ENCODE data around the gene NOP16. TPM values are rescaled to one million over a fixed set of nuclear protein-coding genes. Genes with fewer than 3 reads are reported as not detected.

The NOP16 gene
- total RNA-seq, 1 experiment from 2014 or later, result 103 TPM

DNA sequence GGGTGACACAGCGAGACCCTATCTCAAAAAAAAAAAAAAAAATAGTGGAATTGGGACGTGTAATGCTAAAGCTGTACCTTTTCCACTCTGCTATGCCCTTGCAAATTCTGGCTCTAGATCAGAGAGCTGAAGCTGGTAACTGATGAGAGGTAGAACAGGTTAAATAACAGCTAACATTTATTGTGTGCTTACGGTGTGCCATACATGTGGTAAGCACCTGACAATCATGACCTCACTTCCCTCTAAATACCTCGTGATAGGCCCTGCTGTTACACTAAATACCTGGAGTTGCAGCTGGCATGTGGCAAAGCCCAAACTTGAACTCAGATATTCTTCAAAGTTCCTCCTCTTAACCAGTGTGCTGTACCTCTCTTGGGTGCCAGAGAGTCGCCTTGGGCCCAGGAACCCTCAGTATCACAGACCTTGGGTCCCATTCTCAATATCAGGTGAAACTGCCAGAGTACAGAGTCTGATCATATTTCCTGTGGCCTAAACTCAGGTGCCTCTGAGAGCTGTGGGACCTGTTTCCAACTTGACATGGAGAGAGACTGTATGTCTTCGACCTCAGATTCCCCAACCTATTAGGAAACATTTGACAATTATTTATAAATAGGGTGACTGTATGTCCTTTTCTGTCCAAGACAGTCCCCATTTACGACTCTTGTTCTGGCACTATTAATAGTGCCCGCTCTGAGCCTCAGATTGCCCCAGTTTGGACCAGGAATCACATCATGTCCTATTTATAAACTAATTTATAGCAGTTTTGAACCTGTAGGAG, 18.3 kb downstream of the NOP16 start:
- POLR2A ChIA-PET (ENCODE audit: unreplicated experiment), result no interaction called here
- Histone ChIP-seq H3K9me2 (replicated peaks; ENCODE audit: low read length) (no peaks in the 10 kb centered on the region), H3K79me2 (ENCODE audit: low read length) (no peaks in the 10 kb centered on the region), H2AFZ (ENCODE audit: low read length) (no peak overlapping the region), H3F3A (ENCODE audit: low read length, unreplicated experiment) (no peaks in the 10 kb centered on the region), H3K9me3 (ENCODE audit: low read length) (no peaks in the 10 kb centered on the region), H3K36me3 (ENCODE audit: low read depth, low read length) (no peaks in the 10 kb centered on the region), H3K4me2 (ENCODE audit: low read length) (no peak overlapping the region), H3K27me3 (ENCODE audit: low read length) (no peaks in the 10 kb centered on the region), H3K4me3 (ENCODE audit: low read length) (no peak overlapping the region), H3K27ac (ENCODE audit: low read length) (no peak overlapping the region), H3K9ac (ENCODE audit: low read length) (no peak overlapping the region), H4K20me1 (ENCODE audit: low read length) (no peaks in the 10 kb centered on the region), H3K4me1 (ENCODE audit: insufficient read depth, low read length) (no peaks in the 10 kb centered on the region)
- CTCF ChIA-PET, result no interaction called here
- ATAC-seq, result no peak
- BruUV-seq (replicated peaks), result no TSS peak
- DNase-seq, result no peak
- intact Hi-C loops (cut with micrococcal nuclease), result no loop called here
- TF ChIP-seq EZH2 (IDR thresholded peaks at IDR 0.05; ENCODE audit: low read length, unreplicated experiment) (no peak), EZH2phosphoT487 (IDR thresholded peaks at IDR 0.05; ENCODE audit: borderline replicate concordance, low read length) (no peak), CTCF (conservative IDR thresholded peaks at IDR 0.05; ENCODE audit: low read depth, low read length) (no peak)

DNA sequence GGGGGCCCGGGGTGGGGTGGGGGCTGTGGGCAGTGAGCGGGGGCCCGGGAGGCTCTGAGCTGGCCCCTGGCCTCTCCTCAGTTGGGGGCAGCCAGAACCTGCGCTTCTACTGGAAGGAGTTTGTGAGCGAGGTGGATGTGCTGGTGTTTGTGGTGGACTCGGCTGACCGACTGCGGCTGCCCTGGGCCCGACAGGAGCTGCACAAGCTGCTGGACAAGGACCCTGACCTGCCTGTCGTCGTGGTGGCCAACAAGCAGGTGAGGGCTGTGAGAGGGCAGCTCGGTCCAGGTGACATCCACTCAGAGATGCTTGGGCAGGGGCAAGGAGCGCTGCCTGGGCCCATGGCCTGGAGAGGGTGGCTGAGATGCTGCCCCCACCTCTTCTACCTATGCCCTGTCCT, 19.7 kb downstream of the NOP16 start:
- DNase-seq (no peak), ATAC-seq (no peak)
- H2AFZ ChIP-seq (ENCODE audit: low read length), result no peak overlapping the region
- no peaks in the 10 kb centered on the region for H3K36me3 ChIP-seq (ENCODE audit: low read depth, low read length)
- H3K79me2 ChIP-seq (ENCODE audit: low read length), result no peaks in the 10 kb centered on the region
- H3K9me2 ChIP-seq (replicated peaks; ENCODE audit: low read length), result no peaks in the 10 kb centered on the region
- H3K27ac ChIP-seq (ENCODE audit: low read length), result no peak overlapping the region
- H3F3A ChIP-seq (ENCODE audit: low read length, unreplicated experiment), result no peaks in the 10 kb centered on the region
- H3K4me1 ChIP-seq (ENCODE audit: insufficient read depth, low read length), result no peaks in the 10 kb centered on the region
- TF ChIP-seq EZH2 (IDR thresholded peaks at IDR 0.05; ENCODE audit: low read length, unreplicated experiment) (no peak), EZH2phosphoT487 (IDR thresholded peaks at IDR 0.05; ENCODE audit: borderline replicate concordance, low read length) (no peak), CTCF (conservative IDR thresholded peaks at IDR 0.05; ENCODE audit: low read depth, low read length) (no peak)
- CTCF ChIA-PET, result no interaction called here
- H4K20me1 ChIP-seq (ENCODE audit: low read length), result no peaks in the 10 kb centered on the region
- no peak overlapping the region for H3K4me3 ChIP-seq (ENCODE audit: low read length)
- no peaks in the 10 kb centered on the region for H3K9me3 ChIP-seq (ENCODE audit: low read length)
- intact Hi-C loops (cut with micrococcal nuclease), result no loop called here
- H3K9ac ChIP-seq (ENCODE audit: low read length), result no peak overlapping the region
- no peak overlapping the region for H3K4me2 ChIP-seq (ENCODE audit: low read length)
- POLR2A ChIA-PET (ENCODE audit: unreplicated experiment), result no interaction called here
- no TSS peak for BruUV-seq (replicated peaks)
- no peaks in the 10 kb centered on the region for H3K27me3 ChIP-seq (ENCODE audit: low read length)

GRCh38 chr5:176366232-176366894, 22.0 kb downstream of the NOP16 start:
- Histone ChIP-seq H3K79me2 (ENCODE audit: low read length) (peaks cover 2% of the 10 kb centered on the region), H3K4me3 (ENCODE audit: low read length) (no peak overlapping the region), H3K9ac (ENCODE audit: low read length) (no peak overlapping the region), H3K27ac (ENCODE audit: low read length) (no peak overlapping the region), H3K4me1 (ENCODE audit: insufficient read depth, low read length) (peaks cover 6% of the 10 kb centered on the region; the same call in 1 of the 2 replicates), H3K9me2 (replicated peaks; ENCODE audit: low read length) (no peaks in the 10 kb centered on the region), H3K36me3 (ENCODE audit: low read depth, low read length) (no peaks in the 10 kb centered on the region), H3K9me3 (ENCODE audit: low read length) (no peaks in the 10 kb centered on the region), H3K27me3 (ENCODE audit: low read length) (no peaks in the 10 kb centered on the region), H2AFZ (ENCODE audit: low read length) (no peak overlapping the region), H3K4me2 (ENCODE audit: low read length) (no peak overlapping the region), H3F3A (ENCODE audit: low read length, unreplicated experiment) (no peaks in the 10 kb centered on the region), H4K20me1 (ENCODE audit: low read length) (no peaks in the 10 kb centered on the region)
- intact Hi-C loops (cut with micrococcal nuclease), result no loop called here
- no TSS peak for BruUV-seq (replicated peaks)
- DNase-seq, result no peak
- TF ChIP-seq CTCF (conservative IDR thresholded peaks at IDR 0.05; ENCODE audit: low read depth, low read length) (no peak), EZH2 (IDR thresholded peaks at IDR 0.05; ENCODE audit: low read length, unreplicated experiment) (no peak), EZH2phosphoT487 (IDR thresholded peaks at IDR 0.05; ENCODE audit: borderline replicate concordance, low read length) (no peak)
- POLR2A ChIA-PET (ENCODE audit: unreplicated experiment), result no interaction called here
- no peak for ATAC-seq
- CTCF ChIA-PET, result no interaction called here

Data from PC-3 (cell line).